Stimulated activated naive B cell treated with anti-CD40 and anti-IgM and Interleukin-4, amounts not matched to agents 10 μg/mL and 1 μg/mL and 100 μg/mL, for 72 hours (primary cell): Measurements from ENCODE around the gene NMNAT2.
"Not testable (repeated sequence)": the region's sequence is repeated elsewhere in the genome, so short reads cannot be mapped to it uniquely, and the experiment has no call there.

Source experiments
- ATAC-seq, 2 donors: fragments of 150-1000 bp; cut with Tn5 transposase; replicated peaks; 2 replicates each; pipeline ENCODE4 v1.10.0; 2021; ENCODE audit warnings: moderate library complexity in 1 of 2
- DNase-seq: peaks from one replicate; pipeline ENCODE4 v3.0.0; 2021
- H3K27ac Mint-ChIP-seq: one replicate; pipeline ENCODE4 v1.8.0; 2022; ENCODE audit warnings: mild to moderate bottlenecking, mixed read lengths
- H3K27me3 Mint-ChIP-seq, 2 donors: one replicate each; pipeline ENCODE4 v1.8.0; 2022; ENCODE audit warnings: mixed read lengths in 2 of 2
- H3K36me3 Mint-ChIP-seq, 2 donors: one replicate each; pipeline ENCODE4 v1.8.0; 2022; ENCODE audit warnings: mixed read lengths in 2 of 2, mild to moderate bottlenecking in 1 of 2
- H3K4me1 Mint-ChIP-seq, 2 donors: one replicate each; pipeline ENCODE4 v1.8.0; 2022; ENCODE audit warnings: mixed read lengths in 2 of 2, mild to moderate bottlenecking in 1 of 2
- H3K4me3 Mint-ChIP-seq, 2 donors: one replicate each; pipeline ENCODE4 v1.8.0; 2022; ENCODE audit warnings: mild to moderate bottlenecking in 2 of 2, mixed read lengths in 2 of 2, moderate library complexity in 1 of 2
- H3K9me3 Mint-ChIP-seq, 2 donors: one replicate each; pipeline ENCODE4 v1.8.0; 2022; ENCODE audit warnings: mixed read lengths in 2 of 2, mild to moderate bottlenecking in 1 of 2

Gene NMNAT2

GRCh38 chr1:183403498-183403897 is 14.7 kb downstream of the NMNAT2 start:
- H3K9me3 Mint-ChIP-seq: no peaks in the 10 kb centered on the region
- no peak for ATAC-seq
- no peak overlapping the region for H3K4me3 Mint-ChIP-seq
- no peak for DNase-seq
- no peak overlapping the region for H3K27ac Mint-ChIP-seq
- H3K4me1 Mint-ChIP-seq: no peaks in the 10 kb centered on the region
- peaks cover 44 to 50% of the 10 kb centered on the region in 2 donors for H3K27me3 Mint-ChIP-seq
- H3K36me3 Mint-ChIP-seq: no peaks in the 10 kb centered on the region

GRCh38 chr1:183401565-183401964 is 16.6 kb downstream of the NMNAT2 start:
- not testable (repeated sequence) for DNase-seq, ATAC-seq, H3K4me1 Mint-ChIP-seq, H3K27ac Mint-ChIP-seq, H3K4me3 Mint-ChIP-seq, H3K36me3 Mint-ChIP-seq, H3K9me3 Mint-ChIP-seq
- H3K27me3 Mint-ChIP-seq: peaks cover 50 to 61% of the 10 kb centered on the region in 2 donors

- Mint-ChIP-seq H3K27ac (no peak overlapping the region), H3K9me3 (no peaks in the 10 kb centered on the region), H3K27me3 (peaks cover 31 to 45% of the 10 kb centered on the region in 2 donors), H3K4me1 (no peaks in the 10 kb centered on the region), H3K4me3 (no peak overlapping the region), H3K36me3 (no peaks in the 10 kb centered on the region)
- ATAC-seq: no peak
- DNase-seq: no peak
Measured at GRCh38 chr1:183394435-183394834, 23.7 kb downstream of the NMNAT2 start.

- no peak for DNase-seq
- no peaks in the 10 kb centered on the region for H3K4me1 Mint-ChIP-seq
- no peaks in the 10 kb centered on the region for H3K9me3 Mint-ChIP-seq
- H3K4me3 Mint-ChIP-seq: no peak overlapping the region
- no peak for ATAC-seq
- peaks cover 26 to 29% of the 10 kb centered on the region in 2 donors for H3K27me3 Mint-ChIP-seq
- H3K36me3 Mint-ChIP-seq: no peaks in the 10 kb centered on the region
- H3K27ac Mint-ChIP-seq: no peak overlapping the region
Measured at GRCh38 chr1:183391863-183392262, 26.3 kb downstream of the NMNAT2 start.

GRCh38 chr1:183390561-183390960 is 27.6 kb downstream of the NMNAT2 start:
- Mint-ChIP-seq H3K9me3 (no peaks in the 10 kb centered on the region), H3K27ac (no peak overlapping the region), H3K4me1 (no peaks in the 10 kb centered on the region), H3K4me3 (no peak overlapping the region), H3K36me3 (no peaks in the 10 kb centered on the region), H3K27me3 (peaks cover 21 to 23% of the 10 kb centered on the region in 2 donors)
- ATAC-seq (no peak), DNase-seq (no peak)

GRCh38 chr1:183388735-183389134 is 29.4 kb downstream of the NMNAT2 start:
- Mint-ChIP-seq H3K4me1 (no peaks in the 10 kb centered on the region), H3K27me3 (peaks cover 16 to 19% of the 10 kb centered on the region in 2 donors), H3K36me3 (no peaks in the 10 kb centered on the region), H3K4me3 (no peak overlapping the region), H3K9me3 (no peaks in the 10 kb centered on the region), H3K27ac (no peak overlapping the region)
- no peak for ATAC-seq
- no peak for DNase-seq

GRCh38 chr1:183385340-183386144 is 32.6 kb downstream of the NMNAT2 start:
- H3K27ac Mint-ChIP-seq: no peak overlapping the region
- H3K4me1 Mint-ChIP-seq: no peaks in the 10 kb centered on the region
- no peaks in the 10 kb centered on the region for H3K36me3 Mint-ChIP-seq
- no peak overlapping the region for H3K4me3 Mint-ChIP-seq
- H3K9me3 Mint-ChIP-seq: no peaks in the 10 kb centered on the region
- DNase-seq (no peak), ATAC-seq (no peak)
- peaks cover 33 to 41% of the 10 kb centered on the region in 2 donors for H3K27me3 Mint-ChIP-seq

- Mint-ChIP-seq H3K9me3 (peaks cover 0 to 2% of the 10 kb centered on the region in 2 donors), H3K4me3 (no peak overlapping the region), H3K27me3 (peaks cover 35 to 49% of the 10 kb centered on the region in 2 donors)
Measured at GRCh38 chr1:183379951-183380350, 38.2 kb downstream of the NMNAT2 start.

GRCh38 chr1:183375381-183375780 is 42.8 kb downstream of the NMNAT2 start:
- Mint-ChIP-seq H3K4me3 (no peak overlapping the region), H3K27ac (no peak overlapping the region), H3K36me3 (no peaks in the 10 kb centered on the region), H3K4me1 (no peaks in the 10 kb centered on the region), H3K27me3 (peaks cover 25 to 28% of the 10 kb centered on the region in 2 donors), H3K9me3 (peaks cover 0 to 2% of the 10 kb centered on the region in 2 donors)
- DNase-seq: no peak
- no peak for ATAC-seq

More at GRCh38 chr1:183379951-183380350, 38.2 kb downstream of the NMNAT2 start:
- DNase-seq (no peak), ATAC-seq (no peak)
- no peaks in the 10 kb centered on the region for H3K4me1 Mint-ChIP-seq
- no peaks in the 10 kb centered on the region for H3K36me3 Mint-ChIP-seq
- H3K27ac Mint-ChIP-seq: no peak overlapping the region

- no peak for DNase-seq
- ATAC-seq: no peak
- Mint-ChIP-seq H3K4me3 (no peak overlapping the region), H3K36me3 (no peaks in the 10 kb centered on the region), H3K27me3 (peaks cover 29% of the 10 kb centered on the region in 2 donors), H3K4me1 (no peaks in the 10 kb centered on the region), H3K27ac (no peak overlapping the region), H3K9me3 (peaks cover 0 to 2% of the 10 kb centered on the region in 2 donors)
Measured at GRCh38 chr1:183374825-183375224, 43.4 kb downstream of the NMNAT2 start.

GRCh38 chr1:183372586-183373230 is 45.5 kb downstream of the NMNAT2 start:
- H3K27me3 Mint-ChIP-seq: peaks cover 40 to 41% of the 10 kb centered on the region in 2 donors
- no peaks in the 10 kb centered on the region for H3K4me1 Mint-ChIP-seq
- ATAC-seq (no peak), DNase-seq (no peak)
- no peaks in the 10 kb centered on the region for H3K36me3 Mint-ChIP-seq
- H3K27ac Mint-ChIP-seq: no peak overlapping the region
- H3K9me3 Mint-ChIP-seq: peaks cover 0 to 2% of the 10 kb centered on the region in 2 donors
- H3K4me3 Mint-ChIP-seq: no peak overlapping the region

- Mint-ChIP-seq H3K9me3 (no peaks in the 10 kb centered on the region), H3K27me3 (peaks cover 36 to 37% of the 10 kb centered on the region in 2 donors), H3K27ac (no peak overlapping the region), H3K4me3 (no peak overlapping the region), H3K4me1 (no peaks in the 10 kb centered on the region), H3K36me3 (no peaks in the 10 kb centered on the region)
- no peak for DNase-seq
- ATAC-seq: no peak
Measured at GRCh38 chr1:183370399-183371058, 47.7 kb downstream of the NMNAT2 start.

GRCh38 chr1:183368213-183369108 is 49.7 kb downstream of the NMNAT2 start:
- Mint-ChIP-seq H3K27me3 (peaks cover 40% of the 10 kb centered on the region in 2 donors), H3K27ac (no peak overlapping the region), H3K4me3 (no peak overlapping the region), H3K36me3 (no peaks in the 10 kb centered on the region), H3K4me1 (no peaks in the 10 kb centered on the region), H3K9me3 (no peaks in the 10 kb centered on the region)
- ATAC-seq (no peak), DNase-seq (no peak)

- ATAC-seq (no peak), DNase-seq (no peak)
- H3K4me3 Mint-ChIP-seq: no peak overlapping the region
- peaks cover 49 to 53% of the 10 kb centered on the region in 2 donors for H3K27me3 Mint-ChIP-seq
- no peaks in the 10 kb centered on the region for H3K9me3 Mint-ChIP-seq
- H3K36me3 Mint-ChIP-seq: no peaks in the 10 kb centered on the region
- H3K4me1 Mint-ChIP-seq: no peaks in the 10 kb centered on the region
- H3K27ac Mint-ChIP-seq: no peak overlapping the region
Measured at GRCh38 chr1:183366116-183366515, 52.1 kb downstream of the NMNAT2 start.
